PC-9 (cell line): ENCODE data around the gene DYRK3.

ENCODE experiments used
- EZH2 ChIP-seq: fragments of 200-600 bp; sonication (generic); IDR thresholded peaks from 2 replicates; pipeline ENCODE4 v1.8.0; 2017; ENCODE audit warnings: antibody characterized with exemption, low read depth
- TF ChIP-seq, protein P1 (sequence below): fragments of 200-600 bp; sonication (generic); conservative IDR thresholded peaks from 2 replicates; pipeline ENCODE4 v1.6.1; 2017; ENCODE audit warnings: mixed run types, antibody characterized with exemption, mild to moderate bottlenecking, moderate library complexity

GRCh38 chr1:206666031-206666561, 30.8 kb downstream of the DYRK3 start:
- TF ChIP-seq, protein P1, sequence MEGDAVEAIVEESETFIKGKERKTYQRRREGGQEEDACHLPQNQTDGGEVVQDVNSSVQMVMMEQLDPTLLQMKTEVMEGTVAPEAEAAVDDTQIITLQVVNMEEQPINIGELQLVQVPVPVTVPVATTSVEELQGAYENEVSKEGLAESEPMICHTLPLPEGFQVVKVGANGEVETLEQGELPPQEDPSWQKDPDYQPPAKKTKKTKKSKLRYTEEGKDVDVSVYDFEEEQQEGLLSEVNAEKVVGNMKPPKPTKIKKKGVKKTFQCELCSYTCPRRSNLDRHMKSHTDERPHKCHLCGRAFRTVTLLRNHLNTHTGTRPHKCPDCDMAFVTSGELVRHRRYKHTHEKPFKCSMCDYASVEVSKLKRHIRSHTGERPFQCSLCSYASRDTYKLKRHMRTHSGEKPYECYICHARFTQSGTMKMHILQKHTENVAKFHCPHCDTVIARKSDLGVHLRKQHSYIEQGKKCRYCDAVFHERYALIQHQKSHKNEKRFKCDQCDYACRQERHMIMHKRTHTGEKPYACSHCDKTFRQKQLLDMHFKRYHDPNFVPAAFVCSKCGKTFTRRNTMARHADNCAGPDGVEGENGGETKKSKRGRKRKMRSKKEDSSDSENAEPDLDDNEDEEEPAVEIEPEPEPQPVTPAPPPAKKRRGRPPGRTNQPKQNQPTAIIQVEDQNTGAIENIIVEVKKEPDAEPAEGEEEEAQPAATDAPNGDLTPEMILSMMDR = no peak
- TF ChIP-seq EZH2 = no peak
